PC-3 (cell line): ENCODE results near the gene ANKRD11. TPM values are rescaled to one million over a fixed set of nuclear protein-coding genes. Genes with fewer than 3 reads are reported as not detected.

ENCODE experiments used
- ATAC-seq: fragments of 200-7000 bp; cut with Tn5 transposase; 2 replicates; pipeline ENCODE4 v1.9.1; 2020; ENCODE audit warnings: mild to moderate bottlenecking, moderate library complexity
- BruUV-seq: library from RNA; stranded (reverse); fragments of 400-500 nt; replicated peaks from 2 replicates; lab custom pipeline; 2021; lab: Mats Ljungman, UMichigan
- CTCF ChIA-PET: fragments of 300-600 bp; sonication (Branson Sonifier 250); formaldehyde crosslinking; loops from one replicate; lab custom pipeline; 2022; ENCODE audit warnings: antibody characterized with exemption; lab: Charles Lee
- POLR2A ChIA-PET: fragments of 300-600 bp; sonication (Branson Sonifier 250); formaldehyde crosslinking; loops from one replicate; lab custom pipeline; 2022; ENCODE audit warnings: antibody characterized with exemption; ENCODE audit not compliant: unreplicated experiment; lab: Charles Lee
- DNase-seq: peaks from one replicate; pipeline ENCODE4 v3.0.0-alpha.2; 2015
- H2AFZ ChIP-seq: fragments of 300-600 bp; sonication (generic); 2 replicates; pipeline ENCODE4 v1.6.0; 2016; ENCODE audit warnings: antibody characterized with exemption, low read length
- H3F3A ChIP-seq: fragments of 300-600 bp; sonication (generic); one replicate; pipeline ENCODE4 v1.6.0; 2017; ENCODE audit warnings: antibody characterized with exemption, low read length, control low read depth, mild to moderate bottlenecking; ENCODE audit not compliant: unreplicated experiment
- H3K27ac ChIP-seq: fragments of 300-600 bp; sonication (generic); 2 replicates; pipeline ENCODE4 v1.5.1; 2016; ENCODE audit warnings: mild to moderate bottlenecking, low read length
- H3K27me3 ChIP-seq: fragments of 300-600 bp; sonication (generic); 2 replicates; pipeline ENCODE4 v1.6.1; 2016; ENCODE audit warnings: low read length, mixed read lengths
- H3K36me3 ChIP-seq: fragments of 300-600 bp; sonication (generic); 2 replicates; pipeline ENCODE4 v1.6.1; 2016; ENCODE audit warnings: low read depth, mixed run types, low read length, mixed read lengths
- H3K4me1 ChIP-seq: fragments of 300-600 bp; sonication (generic); 2 replicates; pipeline ENCODE4 v1.5.1; 2016; ENCODE audit warnings: low read length; ENCODE audit not compliant: insufficient read depth
- H3K4me2 ChIP-seq: fragments of 300-600 bp; sonication (generic); 2 replicates; pipeline ENCODE4 v1.6.0; 2016; ENCODE audit warnings: low read length
- H3K4me3 ChIP-seq: fragments of 300-600 bp; sonication (generic); 2 replicates; pipeline ENCODE4 v1.5.1; 2016; ENCODE audit warnings: mild to moderate bottlenecking, low read length, mixed read lengths
- H3K79me2 ChIP-seq: fragments of 300-600 bp; sonication (generic); 2 replicates; pipeline ENCODE4 v1.6.1; 2017; ENCODE audit warnings: low read length, mixed read lengths
- H3K9ac ChIP-seq: fragments of 300-600 bp; sonication (generic); 2 replicates; pipeline ENCODE4 v1.6.0; 2016; ENCODE audit warnings: mild to moderate bottlenecking, low read length
- H3K9me2 ChIP-seq: fragments of 300-600 bp; sonication (generic); replicated peaks from 2 replicates; pipeline ENCODE4 v1.6.1; 2016; ENCODE audit warnings: mixed run types, low read length, mixed read lengths
- H3K9me3 ChIP-seq: fragments of 300-600 bp; sonication (generic); 2 replicates; pipeline ENCODE4 v1.6.1; 2016; ENCODE audit warnings: low read length, mixed read lengths
- H4K20me1 ChIP-seq: fragments of 300-600 bp; sonication (generic); 2 replicates; pipeline ENCODE4 v1.6.1; 2016; ENCODE audit warnings: low read length, mixed read lengths
- CTCF ChIP-seq: fragments of 300-600 bp; sonication (generic); conservative IDR thresholded peaks from 2 replicates; pipeline ENCODE4 v1.5.1; 2017; ENCODE audit warnings: antibody characterized with exemption, low read depth, mild to moderate bottlenecking, low read length
- EZH2 ChIP-seq: fragments of 300-600 bp; sonication (generic); IDR thresholded peaks from one replicate; pipeline ENCODE4 v1.6.1; 2017; ENCODE audit warnings: antibody characterized with exemption, mild to moderate bottlenecking, low read length; ENCODE audit not compliant: unreplicated experiment
- EZH2phosphoT487 ChIP-seq: fragments of 300-600 bp; sonication (generic); IDR thresholded peaks from 2 replicates; pipeline ENCODE4 v1.6.1; 2018; ENCODE audit warnings: mild to moderate bottlenecking, antibody characterized with exemption, low read length, borderline replicate concordance
- intact Hi-C: fragments of 100-400 bp; cut with micrococcal nuclease; formaldehyde crosslinking; loops from 2 replicates; pipeline ENCODE4 v1.9.0; 2023
- total RNA-seq: library from RNA; depleted of rRNA; stranded (reverse); fragments of >200 nt; gene quantifications from 2 replicates; pipeline ENCODE4 v1.2.3, GENCODE V29; 2014; rRNA removed

Gene ANKRD11
- total RNA-seq, 1 experiment from 2014 or later: 65.0 TPM

GRCh38 chr16:89219365-89219764 is 271.0 kb downstream of the ANKRD11 start:
- Histone ChIP-seq H4K20me1 (no peaks in the 10 kb centered on the region), H3K9me3 (no peaks in the 10 kb centered on the region), H3K9me2 (no peaks in the 10 kb centered on the region), H3K4me3 (no peak overlapping the region), H2AFZ (no peak overlapping the region), H3F3A (no peaks in the 10 kb centered on the region), H3K4me2 (no peak overlapping the region), H3K36me3 (peaks cover 8% of the 10 kb centered on the region), H3K27me3 (no peaks in the 10 kb centered on the region), H3K27ac (no peak overlapping the region), H3K4me1 (0 out of 2 replicates have a peak, but pooled peaks cover 10% of the 10 kb centered on the region), H3K9ac (no peak overlapping the region), H3K79me2 (peaks cover 33% of the 10 kb centered on the region)
- TF ChIP-seq CTCF (no peak), EZH2phosphoT487 (no peak), EZH2 (no peak)
- no peak for ATAC-seq
- BruUV-seq: no TSS peak
- ChIA-PET CTCF (no interaction called here), POLR2A (no interaction called here)
- DNase-seq: no peak
- intact Hi-C loops: no loop called here

Other genes with a start within 250 kb of the ANKRD11 start
- gene SPG7, start 17.8 kb upstream of the ANKRD11 start, total RNA-seq: 94.3 and 106 TPM in 2 replicates
- gene RPL13, start 70.1 kb upstream of the ANKRD11 start, total RNA-seq: 3,236 and 3,323 TPM in 2 replicates
- 29.7 and 49.2 TPM in 2 replicates for gene CPNE7, start 85.2 kb upstream of the ANKRD11 start, total RNA-seq
- 0.23 TPM in 1 of 2 replicates, not detected in the other for gene DPEP1, start 123.1 kb upstream of the ANKRD11 start, total RNA-seq
- gene CHMP1A, start 167.1 kb upstream of the ANKRD11 start, total RNA-seq: 108 and 133 TPM in 2 replicates
- 7.9 and 10.1 TPM in 2 replicates for gene SPATA33, start 167.3 kb upstream of the ANKRD11 start, total RNA-seq
- 50.0 and 51.1 TPM in 2 replicates for gene CDK10, start 196.1 kb upstream of the ANKRD11 start, total RNA-seq
- gene SPATA2L, start 211.1 kb upstream of the ANKRD11 start, total RNA-seq: 12.2 and 21.5 TPM in 2 replicates
- 4.4 and 6.7 TPM in 2 replicates for gene VPS9D1, start 230.3 kb upstream of the ANKRD11 start, total RNA-seq
- 30.1 and 32.7 TPM in 2 replicates for gene ZNF276, start 231.0 kb upstream of the ANKRD11 start, total RNA-seq